Trophoblast cell (in vitro differentiated cells and primary cell): Measurements from ENCODE around the gene PSTPIP1.

ENCODE experiments used
- DNase-seq, 2 donors: peaks; one replicate each; pipeline ENCODE4 v3.0.0-alpha.2; 2016
- H2AFZ ChIP-seq: 2 replicates; pipeline ENCODE4 v1.6.1; 2013; ENCODE audit warnings: low read length, moderate library complexity, mild to moderate bottlenecking; ENCODE audit not compliant: insufficient read depth, poor library complexity
- H2AK5ac ChIP-seq: 2 replicates; pipeline ENCODE4 v1.6.1; 2013; ENCODE audit warnings: mild to moderate bottlenecking, low read length
- H2BK120ac ChIP-seq: 2 replicates; pipeline ENCODE4 v1.6.1; 2013; ENCODE audit warnings: low read length, mild to moderate bottlenecking, moderate library complexity; ENCODE audit not compliant: insufficient read depth, poor library complexity
- H2BK12ac ChIP-seq: 2 replicates; pipeline ENCODE4 v1.6.1; 2013; ENCODE audit warnings: mild to moderate bottlenecking, low read length, moderate library complexity
- H2BK5ac ChIP-seq: 2 replicates; pipeline ENCODE4 v1.6.1; 2013; ENCODE audit warnings: low read length, low read depth, moderate library complexity, mild to moderate bottlenecking; ENCODE audit not compliant: poor library complexity
- H3K14ac ChIP-seq: 2 replicates; pipeline ENCODE4 v1.6.1; 2013; ENCODE audit warnings: mild to moderate bottlenecking, low read length
- H3K18ac ChIP-seq: 2 replicates; pipeline ENCODE4 v1.6.1; 2013; ENCODE audit warnings: mild to moderate bottlenecking, low read length
- H3K23ac ChIP-seq: 2 replicates; pipeline ENCODE4 v1.6.1; 2013; ENCODE audit warnings: low read length
- H3K27ac ChIP-seq: 2 replicates; pipeline ENCODE4 v1.5.1; 2013; ENCODE audit warnings: low read depth, mild to moderate bottlenecking, inconsistent platforms, low read length, moderate library complexity
- H3K27me3 ChIP-seq: 2 replicates; pipeline ENCODE4 v1.6.1; 2013; ENCODE audit warnings: inconsistent platforms, mild to moderate bottlenecking, low read length, moderate library complexity; ENCODE audit not compliant: insufficient read depth
- H3K36me3 ChIP-seq, 2 experiments: 1 replicate in 1 of 2; 2 replicates in 1 of 2; pipeline ENCODE4 v1.6.1; 2013; ENCODE audit warnings: low read length in 2 of 2, mild to moderate bottlenecking in 2 of 2, moderate library complexity in 1 of 2; ENCODE audit not compliant: insufficient read depth in 2 of 2, control insufficient read depth in 1 of 2
- H3K4ac ChIP-seq: 2 replicates; pipeline ENCODE4 v1.6.1; 2013; ENCODE audit warnings: low read depth, mild to moderate bottlenecking, low read length, moderate library complexity
- H3K4me1 ChIP-seq, 2 experiments: 1 replicate in 1 of 2; 2 replicates in 1 of 2; pipeline ENCODE4 v1.6.1; 2013; ENCODE audit warnings: low read length in 2 of 2, mild to moderate bottlenecking in 2 of 2, moderate library complexity in 1 of 2; ENCODE audit not compliant: insufficient read depth in 2 of 2, control insufficient read depth in 1 of 2
- H3K4me2 ChIP-seq: 2 replicates; pipeline ENCODE4 v1.6.1; 2013; ENCODE audit warnings: inconsistent platforms, mild to moderate bottlenecking, low read length, moderate library complexity
- H3K4me3 ChIP-seq: 2 replicates; pipeline ENCODE4 v1.5.1; 2013; ENCODE audit warnings: mild to moderate bottlenecking, low read depth, low read length, inconsistent platforms
- H3K79me1 ChIP-seq: one replicate; pipeline ENCODE4 v1.6.1; 2013; ENCODE audit warnings: low read length
- H3K79me2 ChIP-seq: 2 replicates; pipeline ENCODE4 v1.6.1; 2013; ENCODE audit warnings: low read length, mild to moderate bottlenecking; ENCODE audit not compliant: control insufficient read depth, insufficient read depth, poor library complexity
- H3K9ac ChIP-seq: 2 replicates; pipeline ENCODE4 v1.6.1; 2013; ENCODE audit warnings: mild to moderate bottlenecking, low read length
- H3K9me3 ChIP-seq: 2 replicates; pipeline ENCODE4 v1.6.1; 2013; ENCODE audit warnings: low read depth, mild to moderate bottlenecking, control low read depth, inconsistent platforms, low read length; ENCODE audit not compliant: insufficient read depth
- H4K12ac ChIP-seq: 2 replicates; pipeline ENCODE4 v1.6.1; 2013; ENCODE audit warnings: low read depth, mild to moderate bottlenecking, low read length, moderate library complexity
- H4K8ac ChIP-seq: 2 replicates; pipeline ENCODE4 v1.6.1; 2013; ENCODE audit warnings: low read depth, mild to moderate bottlenecking, low read length, moderate library complexity
- H4K91ac ChIP-seq: one replicate; pipeline ENCODE4 v1.6.1; 2013; ENCODE audit warnings: low read depth, mild to moderate bottlenecking, low read length, moderate library complexity
- WGBS: extraction: QIAGEN DNeasy Blood & Tissue Kit; methylation state at CpG from one replicate; pipeline ENCODE4 v1.1.7; 2013; ENCODE audit warnings: missing lambda C conversion rate; ENCODE audit not compliant: insufficient read length, insufficient coverage; ENCODE audit errors: extremely low coverage; 5-methylcytosine and 5-hydroxymethylcytosine counted together

Gene PSTPIP1

GRCh38 chr15:77038312-77039216 is 43.6 kb downstream of the PSTPIP1 start:
- H2BK120ac ChIP-seq, result no peak overlapping the region
- H3K79me2 ChIP-seq, result no peaks in the 10 kb centered on the region
- peaks cover 7% of the 10 kb centered on the region for H3K9me3 ChIP-seq
- H4K8ac ChIP-seq, result no peak overlapping the region
- no peaks in the 10 kb centered on the region for H3K79me1 ChIP-seq
- no peak overlapping the region for H3K23ac ChIP-seq
- no peaks in the 10 kb centered on the region for H3K4me1 ChIP-seq
- no peak overlapping the region for H2AK5ac ChIP-seq
- no peak overlapping the region for H3K27ac ChIP-seq
- no CpG with 5 or more reads among the region's 10 CpGs for WGBS
- H4K91ac ChIP-seq, result no peak overlapping the region
- no peak overlapping the region for H2AFZ ChIP-seq
- H3K18ac ChIP-seq, result no peak overlapping the region
- no peak overlapping the region for H3K4me2 ChIP-seq
- peaks cover 7 to 14% of the 10 kb centered on the region in 2 experiments for H3K36me3 ChIP-seq
- no peak overlapping the region for H4K12ac ChIP-seq
- no peak for DNase-seq
- H3K4ac ChIP-seq, result no peak overlapping the region
- no peak overlapping the region for H2BK5ac ChIP-seq
- H3K9ac ChIP-seq, result no peak overlapping the region
- H3K4me3 ChIP-seq, result no peak overlapping the region
- H3K27me3 ChIP-seq, result no peaks in the 10 kb centered on the region
- no peak overlapping the region for H3K14ac ChIP-seq
- no peak overlapping the region for H2BK12ac ChIP-seq

GRCh38 chr15:77039217-77039533 is 44.2 kb downstream of the PSTPIP1 start:
- WGBS, result no CpG with 5 or more reads among the region's 5 CpGs
- Histone ChIP-seq H3K23ac (no peak overlapping the region), H3K4me1 (no peaks in the 10 kb centered on the region), H4K12ac (no peak overlapping the region), H3K79me2 (no peaks in the 10 kb centered on the region), H4K91ac (no peak overlapping the region), H3K9ac (no peak overlapping the region), H4K8ac (no peak overlapping the region), H2BK5ac (no peak overlapping the region), H3K4me2 (no peak overlapping the region), H2AFZ (no peak overlapping the region), H2AK5ac (no peak overlapping the region), H3K79me1 (no peaks in the 10 kb centered on the region), H3K27ac (no peak overlapping the region), H3K9me3 (peaks cover 7% of the 10 kb centered on the region), H2BK120ac (no peak overlapping the region), H3K4me3 (no peak overlapping the region), H3K36me3 (peaks cover 7 to 15% of the 10 kb centered on the region in 2 experiments), H3K4ac (no peak overlapping the region), H3K18ac (no peak overlapping the region), H2BK12ac (no peak overlapping the region), H3K14ac (no peak overlapping the region), H3K27me3 (no peaks in the 10 kb centered on the region)
- no peak for DNase-seq

- H3K4me1 ChIP-seq, result no peaks in the 10 kb centered on the region
- no peaks in the 10 kb centered on the region for H3K79me1 ChIP-seq
- H2BK12ac ChIP-seq, result no peak overlapping the region
- no peaks in the 10 kb centered on the region for H3K27me3 ChIP-seq
- no peak overlapping the region for H4K12ac ChIP-seq
- no peak overlapping the region for H2AK5ac ChIP-seq
- no peak overlapping the region for H3K14ac ChIP-seq
- H3K27ac ChIP-seq, result no peak overlapping the region
- peaks cover 7% of the 10 kb centered on the region for H3K9me3 ChIP-seq
- H4K8ac ChIP-seq, result no peak overlapping the region
- H4K91ac ChIP-seq, result no peak overlapping the region
- H3K18ac ChIP-seq, result no peak overlapping the region
- H3K9ac ChIP-seq, result no peak overlapping the region
- no peak for DNase-seq
- H3K4ac ChIP-seq, result no peak overlapping the region
- no peak overlapping the region for H2AFZ ChIP-seq
- H3K23ac ChIP-seq, result no peak overlapping the region
- no CpG with 5 or more reads among the region's 8 CpGs for WGBS
- H3K79me2 ChIP-seq, result no peaks in the 10 kb centered on the region
- H2BK120ac ChIP-seq, result no peak overlapping the region
- H3K4me2 ChIP-seq, result no peak overlapping the region
- no peak overlapping the region for H2BK5ac ChIP-seq
- no peak overlapping the region for H3K4me3 ChIP-seq
- H3K36me3 ChIP-seq, result peaks cover 7 to 20% of the 10 kb centered on the region in 2 experiments
Observed at GRCh38 chr15:77039848-77040247, 44.9 kb downstream of the PSTPIP1 start.

GRCh38 chr15:77040673-77041072 is 45.7 kb downstream of the PSTPIP1 start:
- H4K8ac ChIP-seq, result no peak overlapping the region
- no CpG with 5 or more reads among the region's 5 CpGs for WGBS
- no peak overlapping the region for H3K4ac ChIP-seq
- no peak overlapping the region for H4K12ac ChIP-seq
- H3K9me3 ChIP-seq, result peaks cover 7% of the 10 kb centered on the region
- H3K18ac ChIP-seq, result no peak overlapping the region
- H2AFZ ChIP-seq, result no peak overlapping the region
- no peak overlapping the region for H3K4me2 ChIP-seq
- H3K79me1 ChIP-seq, result no peaks in the 10 kb centered on the region
- H2BK12ac ChIP-seq, result no peak overlapping the region
- no peaks in the 10 kb centered on the region for H3K27me3 ChIP-seq
- no peak overlapping the region for H2BK120ac ChIP-seq
- H3K14ac ChIP-seq, result no peak overlapping the region
- DNase-seq, result no peak
- no peaks in the 10 kb centered on the region for H3K79me2 ChIP-seq
- H3K4me1 ChIP-seq, result no peaks in the 10 kb centered on the region
- no peak overlapping the region for H3K23ac ChIP-seq
- H3K4me3 ChIP-seq, result no peak overlapping the region
- H3K27ac ChIP-seq, result no peak overlapping the region
- H2AK5ac ChIP-seq, result no peak overlapping the region
- no peak overlapping the region for H2BK5ac ChIP-seq
- peaks cover 7 to 23% of the 10 kb centered on the region in 2 experiments for H3K36me3 ChIP-seq
- H4K91ac ChIP-seq, result no peak overlapping the region
- H3K9ac ChIP-seq, result no peak overlapping the region
